GM19035 (cell line): ENCODE data around the gene TESK2.
"Not testable (repeated sequence)": the region's sequence is repeated elsewhere in the genome, so short reads cannot be mapped to it uniquely, and the experiment has no call there.

Experiments
- ATAC-seq: cut with Tn5 transposase; IDR thresholded peaks from one replicate; pipeline ENCODE4 v1.9.1; 2021; ENCODE audit not compliant: unreplicated experiment

TESK2 gene

GRCh38 chr1:45414746-45415145 lies 76.2 kb downstream of the TESK2 start:
- no peak for ATAC-seq

- ATAC-seq: no peak
Observed at GRCh38 chr1:45412899-45413298, 78.1 kb downstream of the TESK2 start.

GRCh38 chr1:45411510-45411899 lies 79.5 kb downstream of the TESK2 start:
- ATAC-seq: no peak

GRCh38 chr1:45410850-45411509 lies 80.0 kb downstream of the TESK2 start:
- ATAC-seq: no peak

- ATAC-seq: no peak
Observed at GRCh38 chr1:45409276-45409675, 81.7 kb downstream of the TESK2 start.

- no peak for ATAC-seq
Observed at GRCh38 chr1:45407629-45408287, 83.2 kb downstream of the TESK2 start.

- no peak for ATAC-seq
Observed at GRCh38 chr1:45405636-45406035, 85.3 kb downstream of the TESK2 start.

- ATAC-seq: no peak
Observed at GRCh38 chr1:45403718-45404117, 87.2 kb downstream of the TESK2 start.

GRCh38 chr1:45403298-45403697 lies 87.7 kb downstream of the TESK2 start:
- no peak for ATAC-seq

- ATAC-seq: no peak
Observed at GRCh38 chr1:45401524-45401923, 89.4 kb downstream of the TESK2 start.

- no peak for ATAC-seq
Observed at GRCh38 chr1:45400049-45400448, 90.9 kb downstream of the TESK2 start.

- ATAC-seq: no peak
Observed at GRCh38 chr1:45397285-45397684, 93.7 kb downstream of the TESK2 start.

GRCh38 chr1:45395582-45395981 lies 95.4 kb downstream of the TESK2 start:
- ATAC-seq: no peak

- ATAC-seq: no peak
Observed at GRCh38 chr1:45395051-45395450, 95.9 kb downstream of the TESK2 start.

GRCh38 chr1:45394342-45394741 lies 96.6 kb downstream of the TESK2 start:
- ATAC-seq: peak; percentile 84

- peak; percentile 71 for ATAC-seq
Observed at GRCh38 chr1:45393718-45394302, 97.2 kb downstream of the TESK2 start.

- ATAC-seq: no peak
Observed at GRCh38 chr1:45386219-45386618, 104.7 kb downstream of the TESK2 start.

GRCh38 chr1:45385302-45385701 lies 105.7 kb downstream of the TESK2 start:
- ATAC-seq: no peak

- ATAC-seq: not testable (repeated sequence)
Observed at GRCh38 chr1:45384213-45384612, 106.8 kb downstream of the TESK2 start.

GRCh38 chr1:45383191-45383590 lies 107.8 kb downstream of the TESK2 start:
- ATAC-seq: no peak

- no peak for ATAC-seq
Observed at GRCh38 chr1:45381243-45381642, 109.7 kb downstream of the TESK2 start.

- ATAC-seq: no peak
Observed at GRCh38 chr1:45380730-45381129, 110.2 kb downstream of the TESK2 start.
